Fibroblast of the conjunctiva (primary cell): Measurements from ENCODE around the gene IFIT1.
A peak's percentile ranks its signal among the peaks of the same experiment; 100 is the strongest.
"Not testable (repeated sequence)": the region's sequence is repeated elsewhere in the genome, so short reads cannot be mapped to it uniquely, and the experiment has no call there.

ENCODE experiments used
- DNase-seq: peaks from one replicate; pipeline ENCODE4 v3.0.0-alpha.2; 2010; ENCODE audit warnings: low read depth

IFIT1 gene

DNA sequence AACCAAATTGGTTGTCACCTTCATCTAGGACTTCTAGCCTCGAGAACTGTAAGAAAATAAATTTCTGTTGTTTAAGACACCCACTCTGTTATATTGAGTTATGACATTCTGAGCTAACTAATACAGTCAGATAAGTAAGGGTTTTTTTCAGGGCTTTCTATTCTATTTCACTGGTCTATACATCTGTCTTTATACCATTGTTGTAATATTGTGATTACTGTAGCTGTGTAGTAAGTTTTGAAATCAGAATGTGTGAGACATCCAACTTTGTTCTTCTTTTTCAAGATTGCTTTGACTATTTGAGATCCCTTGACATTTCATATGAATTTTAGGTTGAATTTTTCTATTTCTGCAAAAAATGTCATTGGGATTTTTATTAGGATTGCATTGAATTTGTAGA is 7.5 kb downstream of the IFIT1 start:
- no peak for DNase-seq

DNA sequence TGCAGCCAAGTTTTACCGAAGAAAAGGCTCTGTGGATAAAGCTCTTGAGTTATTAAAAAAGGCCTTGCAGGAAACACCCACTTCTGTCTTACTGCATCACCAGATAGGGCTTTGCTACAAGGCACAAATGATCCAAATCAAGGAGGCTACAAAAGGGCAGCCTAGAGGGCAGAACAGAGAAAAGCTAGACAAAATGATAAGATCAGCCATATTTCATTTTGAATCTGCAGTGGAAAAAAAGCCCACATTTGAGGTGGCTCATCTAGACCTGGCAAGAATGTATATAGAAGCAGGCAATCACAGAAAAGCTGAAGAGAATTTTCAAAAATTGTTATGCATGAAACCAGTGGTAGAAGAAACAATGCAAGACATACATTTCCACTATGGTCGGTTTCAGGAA is 10.6 kb downstream of the IFIT1 start:
- no peak for DNase-seq

DNA sequence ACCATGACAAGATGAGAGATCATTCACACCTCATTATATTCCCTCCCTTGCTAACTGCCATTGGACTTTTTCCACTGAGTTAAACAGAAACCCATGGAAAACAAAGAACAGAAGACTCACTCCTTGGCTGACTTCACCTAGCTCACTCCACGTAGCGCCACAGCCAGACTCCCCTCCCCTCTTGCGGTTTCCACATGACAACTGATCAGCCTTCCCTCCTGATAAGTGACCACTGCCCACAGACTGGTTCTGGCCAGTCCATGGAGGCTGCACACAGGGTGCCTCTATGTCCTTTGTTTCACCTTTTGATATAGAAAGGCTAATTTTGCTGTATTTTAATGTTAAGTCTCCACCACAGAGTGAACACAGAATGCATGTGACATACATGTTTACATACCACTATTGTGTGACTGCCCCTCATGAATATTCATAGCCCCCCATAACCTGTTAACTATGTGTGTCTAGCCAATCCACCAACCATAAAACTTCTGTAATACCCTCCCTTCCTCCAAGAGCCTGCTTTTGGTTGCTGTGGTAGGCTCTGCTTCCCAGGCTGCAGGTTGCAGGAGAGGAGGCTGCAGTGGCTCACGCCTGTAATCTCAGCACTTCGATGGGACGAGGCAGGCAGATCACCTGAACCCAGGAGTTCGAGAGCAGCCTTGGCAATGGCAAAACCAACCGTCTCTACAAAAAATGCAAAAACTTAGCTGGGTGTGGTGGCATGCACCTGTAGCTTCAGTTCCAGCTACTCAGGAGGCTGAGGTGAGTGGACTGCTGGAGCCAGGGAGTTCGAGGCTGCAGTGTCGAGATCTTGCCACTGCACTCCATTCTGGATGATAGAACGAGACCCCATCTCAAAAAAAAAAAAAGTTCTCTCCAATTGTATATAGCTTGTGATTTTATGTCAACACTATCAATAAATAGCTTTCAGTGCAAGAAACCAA is 12.0 kb downstream of the IFIT1 start:
- DNase-seq: no peak

DNA sequence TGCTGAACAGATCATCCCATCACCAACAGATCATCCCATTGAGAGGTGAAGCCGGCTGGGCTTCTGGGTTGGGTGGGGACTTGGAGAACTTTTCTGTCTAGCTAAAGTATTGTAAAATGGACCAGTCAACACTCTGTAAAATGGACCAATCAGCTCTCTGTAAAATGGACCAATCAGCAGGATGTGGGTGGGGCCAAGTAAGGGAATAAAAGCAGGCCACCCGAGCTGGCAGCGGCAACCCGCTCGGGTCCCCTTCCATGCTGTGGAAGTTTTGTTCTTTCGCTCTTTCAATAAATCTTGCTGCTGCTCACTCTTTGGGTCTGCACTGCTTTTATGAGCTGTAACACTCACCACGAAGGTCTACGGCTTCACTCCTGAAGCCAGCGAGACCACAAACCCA is 13.8 kb downstream of the IFIT1 start:
- not testable (repeated sequence) for DNase-seq

DNA sequence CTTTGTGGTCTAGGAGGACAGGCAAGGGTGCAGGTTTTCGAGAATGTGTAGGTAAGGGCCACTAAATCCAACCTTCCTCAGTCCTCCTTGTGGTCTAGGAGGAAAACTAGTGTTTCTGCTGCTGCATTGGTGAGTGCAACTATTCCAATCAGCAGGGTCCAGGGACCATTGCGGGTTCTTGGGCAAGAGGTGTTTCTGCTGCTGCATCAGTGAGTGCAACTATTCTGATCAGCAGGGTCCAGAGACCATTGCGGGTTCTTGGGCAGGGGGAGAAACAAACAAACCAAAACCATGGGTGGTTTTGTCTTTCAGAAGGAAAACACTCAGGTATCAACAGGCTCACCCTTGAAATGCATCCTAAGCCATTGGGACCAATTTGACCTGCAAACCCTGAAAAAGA is 15.4 kb downstream of the IFIT1 start:
- not testable (repeated sequence) for DNase-seq

DNA sequence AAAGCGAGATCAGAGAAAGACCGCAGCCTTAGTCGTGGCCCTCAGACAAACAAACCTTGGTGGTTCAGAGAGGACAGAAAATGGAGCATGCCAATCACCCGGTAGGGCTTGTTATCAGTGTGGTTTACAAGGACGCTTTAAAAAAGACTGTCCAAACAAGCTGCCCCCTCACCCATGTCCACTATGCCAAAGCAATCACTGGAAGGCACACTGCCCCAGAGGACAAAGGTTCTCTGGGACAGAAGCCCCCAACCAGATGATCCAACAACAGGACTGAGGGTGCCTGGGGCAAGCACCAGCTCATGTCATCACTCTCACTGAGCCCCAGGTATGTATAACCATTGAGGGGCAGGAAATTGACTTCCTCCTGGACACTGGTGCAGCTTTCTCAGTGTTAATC is 16.9 kb downstream of the IFIT1 start:
- not testable (repeated sequence) for DNase-seq

DNA sequence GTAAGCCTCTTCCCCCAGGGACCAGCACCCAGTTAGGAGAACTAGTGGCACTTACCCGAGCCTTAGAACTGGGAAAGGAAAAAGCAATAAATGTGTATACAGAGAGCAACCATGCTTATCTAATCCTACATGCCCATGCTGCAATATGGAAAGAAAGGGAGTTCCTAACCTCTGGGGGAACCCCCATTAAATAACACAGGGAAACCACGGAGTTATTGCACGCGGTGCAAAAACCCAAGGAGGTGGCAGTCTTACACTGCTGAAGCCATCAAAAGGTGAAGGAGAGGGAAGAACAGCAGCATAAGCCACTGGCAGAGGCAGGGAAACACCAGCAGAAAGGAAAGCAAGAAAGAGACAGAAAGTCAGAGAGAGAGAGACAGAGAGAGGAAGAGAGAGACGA is 18.1 kb downstream of the IFIT1 start:
- DNase-seq: not testable (repeated sequence)

DNA sequence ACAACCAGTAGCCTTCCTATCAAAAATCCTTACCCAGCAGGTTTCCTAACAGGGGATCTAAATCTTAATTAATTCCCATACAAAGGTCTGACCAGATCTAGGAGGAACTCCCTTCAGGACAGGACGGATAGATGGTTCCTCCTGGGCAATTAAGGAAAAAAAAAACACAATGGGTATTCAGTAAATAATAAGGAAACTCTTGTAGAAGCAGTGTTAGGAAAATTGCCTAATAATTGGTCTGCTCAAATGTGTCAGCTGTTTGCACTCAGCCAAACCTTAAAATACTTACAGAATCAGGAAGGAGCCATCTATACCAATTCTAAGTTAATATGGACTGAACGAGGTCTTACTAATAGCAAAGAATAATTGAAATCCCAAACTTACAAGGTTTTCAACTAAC is 18.7 kb downstream of the IFIT1 start:
- not testable (repeated sequence) for DNase-seq

DNA sequence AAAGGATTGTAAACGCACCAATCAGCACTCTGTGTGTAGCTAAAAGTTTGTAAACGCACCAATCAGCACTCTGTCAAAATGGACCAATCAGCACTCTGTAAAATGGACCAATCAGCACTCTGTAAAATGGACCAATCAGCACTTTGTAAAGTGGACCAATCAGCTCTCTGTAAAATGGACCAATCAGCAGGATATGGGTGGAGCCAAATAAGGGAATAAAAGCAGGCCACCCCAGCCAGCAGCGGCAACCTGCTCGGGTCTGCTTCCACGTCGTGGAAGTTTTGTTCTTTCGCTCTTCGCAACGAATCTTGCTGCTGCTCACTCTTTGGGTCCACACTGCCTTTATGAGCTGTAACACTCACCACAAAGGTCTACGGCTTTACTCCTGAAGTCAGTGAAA is 19.9 kb downstream of the IFIT1 start:
- DNase-seq: not testable (repeated sequence)

DNA sequence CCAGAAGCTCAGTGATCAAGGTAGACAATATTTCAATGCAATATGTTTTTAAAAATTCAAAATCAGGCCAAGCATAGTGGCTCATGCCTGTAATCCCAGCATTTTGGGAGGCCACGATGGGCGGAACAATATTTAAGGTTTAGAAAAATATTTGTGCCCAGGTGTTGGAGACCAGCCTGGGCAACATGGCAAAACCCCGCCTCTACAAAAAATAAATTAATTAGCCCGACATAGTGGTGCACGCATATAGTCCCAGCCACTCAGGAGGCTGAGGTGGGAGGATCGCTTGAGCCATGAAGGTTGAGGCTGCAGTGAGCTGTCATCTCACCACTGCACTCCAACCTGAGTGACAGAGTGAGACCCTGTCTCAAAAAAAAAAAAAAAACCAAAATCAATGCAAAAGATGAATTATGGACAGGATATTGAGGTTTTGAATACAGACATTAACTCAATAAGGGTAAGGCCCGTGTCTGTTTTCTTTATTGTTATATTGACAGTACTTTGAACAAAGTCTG is 21.0 kb downstream of the IFIT1 start:
- DNase-seq: no peak

DNA sequence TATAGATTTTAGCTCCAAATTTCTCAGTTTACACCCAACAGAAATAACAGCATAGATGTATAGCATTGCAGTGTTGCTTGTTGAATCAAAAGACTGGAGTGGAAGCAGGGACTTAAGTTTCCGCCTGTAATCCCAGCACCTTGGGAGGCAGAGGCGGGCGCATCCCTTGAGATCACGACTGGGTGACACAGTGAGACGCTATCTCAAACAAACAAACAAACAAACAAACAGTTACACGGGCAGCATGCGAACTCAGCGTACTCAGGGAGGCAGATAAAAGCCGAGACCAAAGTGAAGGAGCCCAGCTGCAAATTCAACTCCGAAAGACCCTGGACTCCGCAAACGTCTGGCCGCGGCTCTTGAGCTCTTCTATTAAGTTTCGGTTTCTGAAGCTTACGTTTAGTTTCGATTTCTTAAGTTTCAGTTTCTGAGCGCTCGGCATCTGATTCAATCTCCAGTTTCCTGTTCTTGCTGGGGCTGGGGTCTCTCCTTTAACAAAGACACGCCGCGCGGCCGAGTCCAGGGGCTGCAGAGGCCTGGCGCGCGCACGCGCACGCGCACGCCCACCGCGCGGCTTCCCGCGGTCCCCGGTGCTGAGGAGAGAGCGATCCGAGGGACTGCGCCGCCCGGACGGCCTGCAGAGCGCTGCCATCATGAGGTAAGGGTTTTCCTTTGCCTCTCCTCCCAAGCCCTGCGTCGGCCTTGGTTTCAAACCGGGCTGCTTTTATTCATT is 21.9 kb downstream of the IFIT1 start, which contains the start of gene IFIT5:
Gene IFIT5, plus strand, starts transcription at position 423 of the 733 bp plus-strand sequence. Its CDS starts 231 bp downstream, at position 654.
- peak; percentile 47 for DNase-seq

DNA sequence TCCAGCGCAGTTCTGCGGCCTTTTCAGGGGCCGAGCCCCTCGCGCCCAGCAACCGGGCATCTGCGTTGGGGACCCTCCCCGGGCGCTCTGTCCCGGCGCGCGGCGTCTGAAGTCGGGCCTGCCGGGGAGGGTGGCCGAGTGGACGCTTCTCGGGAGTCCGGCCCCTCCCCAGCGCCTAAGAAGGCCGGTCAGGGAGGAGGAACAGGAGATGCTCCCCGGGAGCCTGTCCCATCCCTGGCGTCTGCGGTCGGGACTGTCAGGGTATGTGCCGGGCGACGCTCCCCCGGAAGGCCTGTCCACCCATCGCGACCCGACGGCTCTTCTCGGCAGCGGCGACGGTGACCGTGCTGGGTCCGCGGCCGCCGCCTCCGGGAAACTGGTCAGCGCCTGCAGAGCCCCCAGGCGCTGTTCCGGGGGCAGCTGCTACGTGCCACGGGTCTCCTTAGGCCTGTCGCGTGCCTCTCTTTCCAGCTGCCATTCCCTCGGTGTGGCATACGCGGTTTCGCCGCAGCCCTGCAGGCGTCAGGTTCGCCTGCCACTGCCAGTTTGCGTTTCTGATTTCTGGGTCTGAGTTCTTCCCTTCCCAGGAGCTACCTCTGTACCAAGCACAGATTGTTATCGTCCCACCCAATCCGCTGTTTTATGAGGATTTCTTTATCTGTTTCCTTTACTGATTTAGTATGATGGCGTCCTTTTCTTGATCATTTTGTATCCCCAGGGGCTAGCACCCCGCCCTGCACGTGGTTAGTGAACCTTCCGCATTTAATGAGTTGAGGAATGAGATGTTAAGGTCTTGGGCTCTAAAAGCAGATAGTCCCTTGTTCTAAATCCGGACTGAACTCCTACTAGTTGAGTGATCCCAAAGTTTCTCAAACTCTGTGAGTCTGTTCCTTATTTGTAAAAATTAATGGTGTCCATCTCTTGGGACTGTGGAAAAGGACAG is 22.7 kb downstream of the IFIT1 start:
- DNase-seq: no peak

DNA sequence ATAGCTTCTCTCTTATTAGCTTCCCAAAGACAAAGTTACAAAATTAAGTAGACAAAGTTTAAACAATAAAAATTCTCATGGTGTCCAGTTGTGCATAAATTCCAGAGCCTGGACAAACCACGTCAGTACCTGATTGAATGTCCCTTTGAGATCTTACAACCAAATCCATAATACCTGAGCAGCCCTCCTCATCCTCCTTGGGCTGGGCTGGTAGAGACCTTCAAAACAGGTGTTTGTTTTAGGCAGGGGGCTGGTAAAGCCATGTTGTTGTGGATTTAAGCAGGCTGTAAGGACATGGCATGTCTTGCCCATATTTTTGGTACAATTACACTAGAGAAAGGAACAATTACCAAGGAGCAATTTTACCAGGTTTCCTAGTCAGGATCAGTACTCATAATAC is 24.0 kb downstream of the IFIT1 start:
- no peak for DNase-seq

DNA sequence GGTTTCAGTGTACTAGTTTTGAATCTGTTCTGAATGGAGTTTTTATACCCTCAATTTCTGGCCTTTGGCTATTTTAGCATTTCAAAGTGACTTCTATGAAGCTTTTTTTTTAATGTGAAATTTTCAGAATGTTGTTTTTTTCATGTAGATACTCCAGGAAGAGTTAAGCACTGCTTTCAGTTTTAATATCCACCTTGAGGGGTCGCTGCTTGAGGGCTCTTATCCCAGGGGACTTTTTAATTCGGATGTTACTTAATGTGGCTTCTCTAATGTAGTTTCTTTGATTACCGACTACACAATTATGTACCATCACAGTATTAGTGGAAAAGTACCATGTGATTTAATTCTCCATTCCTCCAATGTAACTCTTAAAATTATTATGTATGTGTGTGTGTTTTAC is 27.1 kb downstream of the IFIT1 start:
- no peak for DNase-seq

DNA sequence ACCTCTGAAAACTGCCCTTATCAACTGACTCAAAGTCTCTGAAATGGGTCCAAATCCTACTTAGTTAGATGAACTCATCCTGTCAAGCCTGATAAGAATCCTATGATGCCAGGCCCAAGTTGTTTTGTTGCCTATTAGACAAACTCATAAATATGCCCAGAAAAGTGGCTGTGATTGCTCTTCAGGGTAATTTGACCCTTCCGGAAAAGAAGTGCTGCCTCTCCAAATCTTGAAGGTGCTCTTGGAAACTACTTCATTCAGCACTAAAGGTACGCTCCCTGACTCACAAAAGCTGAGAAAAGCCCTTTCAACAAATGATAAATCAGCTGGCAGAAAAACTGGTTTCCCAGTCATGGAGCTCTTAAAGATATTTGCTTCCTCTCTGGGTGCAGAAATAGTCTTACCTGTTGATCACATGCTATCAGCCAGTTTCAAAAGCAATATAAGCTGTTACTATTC is 28.6 kb downstream of the IFIT1 start:
- no peak for DNase-seq

DNA sequence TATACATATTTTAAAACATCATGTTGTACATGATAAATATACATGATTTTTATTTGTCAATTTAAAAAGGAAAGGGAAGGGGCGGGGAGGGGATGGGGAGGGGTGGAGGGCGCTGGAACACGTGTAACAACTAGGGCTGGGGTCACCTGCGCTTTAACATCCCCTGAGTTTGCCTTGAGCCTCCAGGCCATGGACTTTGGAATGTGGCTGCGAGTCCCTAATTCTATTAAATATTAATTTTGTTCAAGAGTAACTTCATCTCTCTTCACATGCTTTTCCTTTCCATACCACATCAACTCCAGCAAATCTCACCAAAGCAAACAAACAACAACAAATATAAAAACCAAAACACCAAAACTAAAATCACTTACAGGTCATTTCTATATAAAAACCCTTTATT is 32.6 kb downstream of the IFIT1 start:
- no peak for DNase-seq

DNA sequence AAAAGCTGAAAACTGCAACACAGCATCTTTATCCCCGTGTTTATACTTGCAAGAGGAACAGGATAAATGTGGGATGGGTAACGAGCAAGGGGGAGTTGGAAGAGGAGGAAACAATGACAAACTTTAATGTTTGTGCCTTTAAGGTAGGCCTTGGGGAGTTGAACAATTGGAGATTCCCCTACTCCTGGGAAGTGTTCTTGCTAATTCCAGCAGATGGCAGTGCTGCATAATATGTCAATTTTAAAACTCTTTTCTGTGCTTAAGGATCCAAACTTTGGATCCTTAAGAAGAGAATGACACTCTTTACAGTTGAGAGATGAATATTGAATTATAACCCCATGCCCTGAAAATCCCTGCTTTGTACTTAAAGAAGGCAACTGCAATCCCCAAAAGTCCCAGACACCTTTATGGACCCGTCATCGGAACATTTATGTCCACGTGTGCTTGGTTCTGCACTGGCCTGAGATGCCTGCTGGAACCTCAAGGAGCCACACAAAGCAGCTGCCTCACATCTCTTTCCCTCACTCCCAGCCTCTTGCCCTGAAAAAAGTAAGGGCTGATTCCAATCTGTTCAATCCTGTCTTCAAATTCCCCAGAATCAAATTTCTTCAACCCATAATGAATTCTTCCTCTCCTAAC is 33.9 kb downstream of the IFIT1 start:
- peak; percentile 57 for DNase-seq

DNA sequence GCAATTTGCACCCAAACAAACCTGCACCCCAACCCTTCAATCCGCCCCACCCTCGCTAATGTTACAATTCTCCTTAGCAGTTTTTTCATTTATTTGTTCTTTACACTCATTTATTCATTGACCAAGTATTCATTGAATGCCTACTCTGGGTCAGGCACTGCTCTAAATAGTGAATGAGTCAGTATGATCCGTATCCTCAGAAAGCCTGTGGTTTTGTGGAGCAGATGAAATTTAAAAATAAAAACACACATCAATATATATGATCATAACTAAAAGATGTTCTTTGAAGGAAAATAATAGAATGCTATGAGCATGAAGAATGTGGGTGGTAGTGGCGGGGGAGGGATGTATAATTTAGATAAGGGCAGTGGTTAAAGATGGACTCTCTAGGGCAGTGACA is 35.2 kb downstream of the IFIT1 start:
- DNase-seq: peak; percentile 49

DNA sequence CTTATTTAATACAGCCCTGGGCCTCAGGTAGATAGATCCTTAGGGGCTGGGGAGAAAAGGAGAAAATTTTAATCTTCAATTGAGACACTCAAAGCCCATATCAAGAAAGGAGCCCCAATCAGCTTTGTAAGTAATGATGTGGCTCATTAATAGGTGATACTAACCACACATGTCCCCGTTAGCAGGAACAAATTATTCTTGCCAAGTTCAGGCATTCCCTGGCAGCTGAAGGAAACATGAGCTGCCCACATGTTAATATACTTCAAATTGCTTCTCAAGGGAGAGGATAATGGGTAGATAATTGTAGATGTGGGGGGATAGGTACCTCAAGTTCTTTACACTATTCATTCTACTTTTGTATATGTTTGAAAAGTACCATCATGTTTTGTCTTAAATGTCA is 36.5 kb downstream of the IFIT1 start:
- DNase-seq: no peak

DNA sequence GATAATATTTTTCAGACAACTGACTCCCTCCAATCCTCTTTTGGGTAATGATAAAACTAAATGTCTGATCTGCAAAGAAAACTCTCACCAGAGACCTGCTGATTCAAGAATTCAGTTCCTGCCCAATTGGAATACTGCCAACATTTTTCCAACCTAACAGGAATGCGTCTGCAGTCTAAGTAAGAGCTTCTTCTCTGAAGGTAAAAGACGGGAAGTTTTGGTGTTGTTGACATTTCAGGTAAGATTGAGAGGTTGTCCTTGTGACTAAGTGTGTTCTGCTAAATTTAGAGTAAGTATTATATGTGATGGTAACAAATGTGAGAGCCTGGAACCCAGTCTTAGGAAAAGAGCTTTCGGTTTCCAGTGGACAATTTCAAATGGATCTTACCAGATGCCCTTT is 39.6 kb downstream of the IFIT1 start:
- DNase-seq: no peak

DNA sequence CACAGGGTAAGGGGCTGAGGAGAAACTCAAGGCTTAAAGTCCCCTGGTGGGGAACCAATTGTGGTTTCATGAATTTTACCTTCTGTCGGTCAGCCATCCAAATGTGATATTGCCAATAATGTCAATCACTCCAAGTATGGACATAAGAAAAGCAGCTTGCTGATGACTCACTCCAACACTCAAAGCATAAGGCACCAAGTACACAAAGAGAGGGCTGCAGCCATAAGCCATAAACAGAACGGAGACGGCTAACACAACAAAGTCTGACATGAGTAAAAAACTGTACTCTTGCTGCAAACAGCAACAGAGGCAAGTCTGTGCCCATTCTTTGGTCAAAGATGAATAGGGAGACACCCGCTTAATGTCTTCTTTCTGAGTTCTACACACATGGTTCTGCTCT is 46.1 kb downstream of the IFIT1 start:
- DNase-seq: no peak
